Measurements from ENCODE around the gene HBM.

HBM gene

DNA sequence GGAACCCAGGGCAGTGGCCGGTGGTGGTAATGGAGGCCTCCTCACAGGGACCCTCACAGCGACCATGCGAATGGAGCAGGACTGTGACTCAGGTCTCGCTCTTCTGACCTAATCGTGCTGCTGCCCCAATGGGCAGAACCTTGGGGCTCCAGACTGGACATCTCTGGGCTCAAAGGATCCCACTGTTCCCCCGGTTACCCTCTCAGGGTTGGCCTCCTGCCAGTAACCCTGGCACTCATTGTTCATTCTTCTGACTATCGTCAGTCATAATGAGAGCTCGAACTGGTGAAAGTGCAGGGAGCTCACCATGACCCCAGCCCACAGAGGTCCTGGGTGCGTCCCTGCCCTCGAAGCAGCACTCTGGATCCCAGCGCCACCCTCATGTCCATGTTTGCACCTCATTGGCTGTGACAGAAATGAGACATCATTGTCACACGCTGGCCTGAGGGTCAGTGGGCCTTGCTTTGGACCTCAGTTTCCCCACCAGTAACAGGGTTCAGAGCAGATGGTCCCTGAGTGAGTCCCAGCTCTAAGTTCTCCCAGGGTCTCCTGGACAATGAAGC lies 23.3 kb upstream of the HBM start:
- TF ChIP-seq CTCF (IDR thresholded peaks at IDR 0.05) = no peak
- Histone ChIP-seq H3K4me3 (ENCODE audit: low read depth in 1 of 2, low read length in 1 of 2) (no peak overlapping the region), H3K9me3 (no peaks in the 10 kb centered on the region), H3K36me3 (no peaks in the 10 kb centered on the region), H3K27me3 (peaks cover 38% of the 10 kb centered on the region), H3K4me1 (ENCODE audit: control insufficient read depth in 1 of 2, insufficient read depth in 1 of 2, low read depth in 1 of 2, low read length in 1 of 2) (peaks cover 4 to 5% of the 10 kb centered on the region in 2 experiments), H3K27ac (no peak overlapping the region)

GRCh38 chr16:143047-143446 lies 22.7 kb upstream of the HBM start:
- H3K4me1 ChIP-seq (ENCODE audit: control insufficient read depth in 1 of 2, insufficient read depth in 1 of 2, low read depth in 1 of 2, low read length in 1 of 2) = peaks cover 0 to under 1% of the 10 kb centered on the region in 2 experiments
- peaks cover 41% of the 10 kb centered on the region for H3K27me3 ChIP-seq
- H3K36me3 ChIP-seq = no peaks in the 10 kb centered on the region
- no peaks in the 10 kb centered on the region for H3K9me3 ChIP-seq
- no peak overlapping the region for H3K4me3 ChIP-seq (ENCODE audit: low read depth in 1 of 2, low read length in 1 of 2)
- H3K27ac ChIP-seq = no peak overlapping the region
- TF ChIP-seq CTCF (IDR thresholded peaks at IDR 0.05) = no peak

- no peak overlapping the region for H3K4me3 ChIP-seq (ENCODE audit: low read depth in 1 of 2, low read length in 1 of 2)
- H3K4me1 ChIP-seq (ENCODE audit: control insufficient read depth in 1 of 2, insufficient read depth in 1 of 2, low read depth in 1 of 2, low read length in 1 of 2) = no peaks in the 10 kb centered on the region
- H3K36me3 ChIP-seq = no peaks in the 10 kb centered on the region
- no peak for TF ChIP-seq CTCF (IDR thresholded peaks at IDR 0.05)
- H3K27ac ChIP-seq = no peak overlapping the region
- no peaks in the 10 kb centered on the region for H3K9me3 ChIP-seq
- peaks cover 45% of the 10 kb centered on the region for H3K27me3 ChIP-seq
Measured at GRCh38 chr16:143456-143855, 22.3 kb upstream of the HBM start.

DNA sequence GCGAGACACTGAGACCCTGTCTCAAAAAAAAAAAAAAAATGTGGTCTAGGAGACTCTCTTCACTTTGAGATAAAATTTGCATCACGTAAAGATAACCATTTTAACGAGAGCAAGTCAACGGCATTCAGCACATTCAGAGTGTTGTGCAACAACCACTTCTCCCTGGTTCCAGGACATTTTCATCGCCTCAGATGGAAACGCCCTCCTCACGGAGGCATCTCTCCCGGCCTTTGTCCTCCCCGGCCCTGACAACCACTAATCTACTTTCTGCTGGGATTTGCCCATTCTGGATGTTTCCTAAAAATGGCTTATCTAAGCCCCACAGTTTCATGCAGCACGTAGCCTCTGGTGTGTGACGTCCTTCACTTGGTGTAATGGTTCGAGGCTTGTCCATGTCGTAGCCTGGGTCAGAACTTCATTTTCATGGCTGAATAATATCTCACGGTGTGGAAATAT lies 21.0 kb upstream of the HBM start:
- H3K9me3 ChIP-seq = no peaks in the 10 kb centered on the region
- peaks cover 54% of the 10 kb centered on the region for H3K27me3 ChIP-seq
- TF ChIP-seq CTCF (IDR thresholded peaks at IDR 0.05) = no peak
- no peaks in the 10 kb centered on the region for H3K36me3 ChIP-seq
- H3K4me3 ChIP-seq (ENCODE audit: low read depth in 1 of 2, low read length in 1 of 2) = no peak overlapping the region
- H3K4me1 ChIP-seq (ENCODE audit: control insufficient read depth in 1 of 2, insufficient read depth in 1 of 2, low read depth in 1 of 2, low read length in 1 of 2) = no peaks in the 10 kb centered on the region
- no peak overlapping the region for H3K27ac ChIP-seq

GRCh38 chr16:146646-147045 lies 19.1 kb upstream of the HBM start:
- Histone ChIP-seq H3K27ac (no peak overlapping the region), H3K4me1 (ENCODE audit: control insufficient read depth in 1 of 2, insufficient read depth in 1 of 2, low read depth in 1 of 2, low read length in 1 of 2) (no peaks in the 10 kb centered on the region), H3K4me3 (ENCODE audit: low read depth in 1 of 2, low read length in 1 of 2) (no peak overlapping the region), H3K9me3 (no peaks in the 10 kb centered on the region), H3K36me3 (no peaks in the 10 kb centered on the region), H3K27me3 (peaks cover 67% of the 10 kb centered on the region)
- TF ChIP-seq CTCF (IDR thresholded peaks at IDR 0.05) = no peak
